GM23338 (cell line): ENCODE measurements around the gene CFAP53. TPM values are rescaled to one million over a fixed set of nuclear protein-coding genes. Genes with fewer than 3 reads are reported as not detected.

Experiments used
- ATAC-seq: fragments of 200-7000 bp; cut with Tn5 transposase; 3 replicates; pipeline ENCODE4 v1.9.1; 2020
- DNase-seq: peaks from one replicate; pipeline ENCODE4 v3.0.0-alpha.2; 2015; ENCODE audit warnings: low spot score
- H2AFZ ChIP-seq: fragments of 200-600 bp; sonication (generic); 2 replicates; pipeline ENCODE4 v1.8.0; 2016; ENCODE audit warnings: antibody characterized with exemption, mild to moderate bottlenecking, moderate library complexity
- H3F3A ChIP-seq: fragments of 200-600 bp; sonication (generic); replicated peaks from 2 replicates; pipeline ENCODE4 v1.8.0; 2017; ENCODE audit warnings: antibody characterized with exemption, mixed run types, low read depth
- H3K27ac ChIP-seq: fragments of 200-600 bp; sonication (generic); 2 replicates; pipeline ENCODE4 v1.6.1; 2016; ENCODE audit warnings: low read depth
- H3K27me3 ChIP-seq: fragments of 200-600 bp; sonication (generic); 2 replicates; pipeline ENCODE4 v1.8.0; 2016; ENCODE audit warnings: mild to moderate bottlenecking, mixed run types, moderate library complexity; ENCODE audit not compliant: insufficient read depth
- H3K36me3 ChIP-seq: fragments of 200-600 bp; sonication (generic); 2 replicates; pipeline ENCODE4 v1.8.0; 2016; ENCODE audit warnings: mild to moderate bottlenecking; ENCODE audit not compliant: insufficient read depth
- H3K4me1 ChIP-seq: fragments of 200-600 bp; sonication (generic); 2 replicates; pipeline ENCODE4 v1.8.0; 2016; ENCODE audit warnings: mild to moderate bottlenecking, moderate library complexity; ENCODE audit not compliant: insufficient read depth
- H3K4me2 ChIP-seq: fragments of 200-600 bp; sonication (generic); 2 replicates; pipeline ENCODE4 v1.7.1; 2017; ENCODE audit warnings: mixed run types
- H3K4me3 ChIP-seq: fragments of 200-600 bp; sonication (generic); 2 replicates; pipeline ENCODE4 v1.6.1; 2016; ENCODE audit warnings: mixed run types
- H3K79me2 ChIP-seq: fragments of 200-600 bp; sonication (generic); replicated peaks from 2 replicates; pipeline ENCODE4 v1.8.0; 2017; ENCODE audit warnings: mild to moderate bottlenecking; ENCODE audit not compliant: insufficient read depth
- H3K9me2 ChIP-seq: fragments of 200-600 bp; sonication (generic); 2 replicates; pipeline ENCODE4 v1.8.0; 2017; ENCODE audit not compliant: insufficient read depth
- H4K20me1 ChIP-seq: fragments of 200-600 bp; sonication (generic); replicated peaks from 2 replicates; pipeline ENCODE4 v1.8.0; 2017; ENCODE audit warnings: mild to moderate bottlenecking; ENCODE audit not compliant: insufficient read depth
- H3K27ac Mint-ChIP-seq: 2 replicates; pipeline ENCODE4 v1.8.0; 2020; ENCODE audit warnings: inconsistent platforms, mild to moderate bottlenecking, moderate library complexity, mixed read lengths
- H3K27me3 Mint-ChIP-seq: 3 replicates; pipeline ENCODE4 v1.8.0; 2022; ENCODE audit warnings: low read depth, mild to moderate bottlenecking, moderate library complexity, mixed read lengths, inconsistent platforms; ENCODE audit not compliant: insufficient read depth, poor library complexity
- H3K36me3 Mint-ChIP-seq: 3 replicates; pipeline ENCODE4 v1.8.0; 2021; ENCODE audit warnings: low read depth, mild to moderate bottlenecking, inconsistent platforms, moderate library complexity, mixed read lengths
- H3K4me1 Mint-ChIP-seq: 3 replicates; pipeline ENCODE4 v1.8.0; 2020; ENCODE audit warnings: mild to moderate bottlenecking, inconsistent platforms, mixed read lengths
- H3K4me3 Mint-ChIP-seq: 3 replicates; pipeline ENCODE4 v1.8.0; 2021; ENCODE audit warnings: moderate library complexity, mild to moderate bottlenecking, inconsistent platforms, mixed read lengths
- H3K9me3 Mint-ChIP-seq: 3 replicates; pipeline ENCODE4 v1.8.0; 2020; ENCODE audit warnings: moderate library complexity, mild to moderate bottlenecking, inconsistent platforms, mixed read lengths
- CREB1 ChIP-seq: fragments of 250-450 bp; sonication (Bioruptor Pico); IDR thresholded peaks from 2 replicates; pipeline ENCODE4 v1.5.0; 2020; ENCODE audit warnings: low read depth, mild to moderate bottlenecking, moderate library complexity
- CTCF ChIP-seq, 2 experiments: fragments of 200-600 bp in 1 of 2; sonication (generic) in 1 of 2; conservative IDR thresholded peaks; 2 replicates each; pipeline versions ENCODE4 v1.5.1 to v1.6.1; 2016 to 2017; ENCODE audit warnings: antibody characterized with exemption in 2 of 2, low read depth in 2 of 2, mild to moderate bottlenecking in 2 of 2, moderate library complexity in 1 of 2
- ETS1 ChIP-seq: IDR thresholded peaks from 2 replicates; pipeline ENCODE4 v1.6.1; 2016; ENCODE audit warnings: antibody characterized with exemption
- EZH2 ChIP-seq: fragments of 200-600 bp; sonication (generic); IDR thresholded peaks from one replicate; pipeline ENCODE4 v1.8.0; 2017; ENCODE audit warnings: antibody characterized with exemption, mild to moderate bottlenecking, low read depth; ENCODE audit not compliant: unreplicated experiment
- EZH2phosphoT487 ChIP-seq: fragments of 200-600 bp; sonication (generic); IDR thresholded peaks from one replicate; pipeline ENCODE4 v1.8.1; 2018; ENCODE audit warnings: antibody characterized with exemption; ENCODE audit not compliant: unreplicated experiment
- JUNB ChIP-seq: IDR thresholded peaks from one replicate; pipeline ENCODE4 v1.6.1; 2016; ENCODE audit warnings: antibody characterized with exemption; ENCODE audit not compliant: unreplicated experiment
- NANOG ChIP-seq: IDR thresholded peaks from 2 replicates; pipeline ENCODE4 v1.6.1; 2016; ENCODE audit warnings: antibody characterized with exemption, borderline replicate concordance
- POLR2AphosphoS5 ChIP-seq: IDR thresholded peaks from 2 replicates; pipeline ENCODE4 v1.6.1; 2016; ENCODE audit warnings: antibody characterized with exemption, low read depth
- STAT1 ChIP-seq: IDR thresholded peaks from one replicate; pipeline ENCODE4 v1.6.1; 2016; ENCODE audit warnings: antibody characterized with exemption; ENCODE audit not compliant: unreplicated experiment
- ZNF114 ChIP-seq: fragments of 250-450 bp; sonication (Bioruptor Pico); IDR thresholded peaks from 2 replicates; pipeline ENCODE4 v1.5.0; 2020; ENCODE audit warnings: mild to moderate bottlenecking, moderate library complexity
- ZNF331 ChIP-seq: fragments of 250-450 bp; sonication (Bioruptor Pico); IDR thresholded peaks from 2 replicates; pipeline ENCODE4 v1.5.0; 2020; ENCODE audit warnings: low read depth, mild to moderate bottlenecking, moderate library complexity
- ZNF462 ChIP-seq: fragments of 250-450 bp; sonication (Bioruptor Pico); IDR thresholded peaks from 2 replicates; pipeline ENCODE4 v1.5.0; 2020; ENCODE audit warnings: mild to moderate bottlenecking, moderate library complexity
- polyA plus RNA-seq: library from polyadenylated mRNA; unstranded; fragments of >200 nt; fragmentation: Nextera tagmentation; extraction: Ambion mirVana; gene quantifications from 2 replicates; pipeline ENCODE4 v1.2.1, GENCODE V29; 2016
- total RNA-seq: library from RNA; depleted of rRNA; stranded (reverse); fragments of >200 nt; shearing (Covaris generic); gene quantifications from 2 replicates; pipeline ENCODE4 v1.2.3, GENCODE V29; 2014

Gene CFAP53
- total and polyA plus RNA-seq, 2 experiments from 2014 or later, result 0.71 TPM; not detected in 1

- no peak for TF ChIP-seq CTCF (conservative IDR thresholded peaks at IDR 0.05; ENCODE audit: low read depth in 2 of 2)
- TF ChIP-seq ETS1, result no peak
- no peak for TF ChIP-seq ZNF114 (CRISPR knock-in tag)
- TF ChIP-seq JUNB, result no peak
- no peak for TF ChIP-seq STAT1
- no peak for TF ChIP-seq EZH2
Observed at GRCh38 chr18:50186385-50186784, 79.9 kb downstream of the CFAP53 start (continued).

GRCh38 chr18:50183556-50183955 is 82.7 kb downstream of the CFAP53 start:
- Mint-ChIP-seq H3K27me3 (peaks cover 2% of the 10 kb centered on the region), H3K27ac (no peak overlapping the region), H3K36me3 (no peaks in the 10 kb centered on the region), H3K9me3 (no peaks in the 10 kb centered on the region), H3K4me1 (peaks cover 11% of the 10 kb centered on the region; the same call in 2 of the 3 replicates), H3K4me3 (no peak overlapping the region)
- peak; percentile 60 for DNase-seq
- peak; percentile 92 for ATAC-seq
- Histone ChIP-seq H4K20me1 (no peaks in the 10 kb centered on the region; the same call in 1 of the 2 replicates), H2AFZ (no peak overlapping the region), H3K27me3 (no peaks in the 10 kb centered on the region), H3K4me1 (peaks cover 3% of the 10 kb centered on the region; the same call in 1 of the 2 replicates), H3K79me2 (no peaks in the 10 kb centered on the region), H3F3A (no peaks in the 10 kb centered on the region), H3K9me2 (peaks cover 4% of the 10 kb centered on the region; the same call in 1 of the 2 replicates), H3K4me2 (0 out of 2 replicates have a peak overlapping the region, but pooled peaks have one; percentile 22), H3K27ac (no peak overlapping the region), H3K36me3 (no peaks in the 10 kb centered on the region), H3K4me3 (no peak overlapping the region)
- TF ChIP-seq EZH2phosphoT487 (no peak), POLR2AphosphoS5 (no peak), ZNF114 (CRISPR knock-in tag) (no peak), EZH2 (no peak), ZNF462 (CRISPR knock-in tag) (no peak), NANOG (no peak), ZNF331 (CRISPR knock-in tag) (no peak), JUNB (no peak), STAT1 (no peak), ETS1 (no peak), CTCF (conservative IDR thresholded peaks at IDR 0.05; ENCODE audit: low read depth in 2 of 2) (no peak), CREB1 (CRISPR knock-in tag) (no peak)
